Measurements from ENCODE around the gene FRMD1. TPM values are rescaled to one million over a fixed set of nuclear protein-coding genes. Genes with fewer than 3 reads are reported as not detected.

Gene FRMD1
- total RNA-seq = 0.09 TPM
- long read RNA-seq = 0 reads

DNA sequence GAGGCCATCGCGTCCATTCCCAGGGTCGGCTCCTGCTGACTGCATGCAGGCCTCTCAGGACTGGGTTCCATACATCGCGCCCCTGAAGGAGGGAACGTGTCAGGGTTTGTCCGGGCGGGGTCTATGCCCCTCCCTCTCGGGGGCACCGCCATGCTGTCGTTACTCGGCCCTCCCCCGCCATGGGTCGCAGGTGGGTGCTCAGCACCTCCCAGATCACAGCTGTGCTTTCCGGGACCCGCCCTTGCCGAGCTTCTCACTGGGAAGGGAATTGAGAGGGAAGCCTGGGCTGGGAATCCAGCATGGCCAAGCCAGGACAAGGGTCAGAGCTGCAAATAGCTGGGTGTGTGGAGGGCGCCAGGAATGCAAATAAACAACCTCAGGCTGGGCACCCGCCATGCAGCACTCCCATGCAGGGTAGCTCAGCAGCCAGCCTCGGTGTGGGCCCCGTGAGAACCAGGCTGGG is at the start of gene FRMD1:
Gene FRMD1 (minus strand): TSS at position 270 of the 463 bp plus-strand sequence. CDS start 118 bp downstream, at position 152.
- Histone ChIP-seq H3K27me3 (no peaks in the 10 kb centered on the region), H3K4me1 (no peaks in the 10 kb centered on the region), H3K9me3 (no peaks in the 10 kb centered on the region), H3K36me3 (no peaks in the 10 kb centered on the region), H3K27ac (no peak within 1 kb of the TSS), H3K4me3 (no peak within 1 kb of the TSS)
- no peak for DNase-seq
- intact Hi-C loops (cut with DNase I) = no loop called here
- no peak for TF ChIP-seq CTCF (IDR thresholded peaks at IDR 0.05)
- ATAC-seq = no peak

DNA sequence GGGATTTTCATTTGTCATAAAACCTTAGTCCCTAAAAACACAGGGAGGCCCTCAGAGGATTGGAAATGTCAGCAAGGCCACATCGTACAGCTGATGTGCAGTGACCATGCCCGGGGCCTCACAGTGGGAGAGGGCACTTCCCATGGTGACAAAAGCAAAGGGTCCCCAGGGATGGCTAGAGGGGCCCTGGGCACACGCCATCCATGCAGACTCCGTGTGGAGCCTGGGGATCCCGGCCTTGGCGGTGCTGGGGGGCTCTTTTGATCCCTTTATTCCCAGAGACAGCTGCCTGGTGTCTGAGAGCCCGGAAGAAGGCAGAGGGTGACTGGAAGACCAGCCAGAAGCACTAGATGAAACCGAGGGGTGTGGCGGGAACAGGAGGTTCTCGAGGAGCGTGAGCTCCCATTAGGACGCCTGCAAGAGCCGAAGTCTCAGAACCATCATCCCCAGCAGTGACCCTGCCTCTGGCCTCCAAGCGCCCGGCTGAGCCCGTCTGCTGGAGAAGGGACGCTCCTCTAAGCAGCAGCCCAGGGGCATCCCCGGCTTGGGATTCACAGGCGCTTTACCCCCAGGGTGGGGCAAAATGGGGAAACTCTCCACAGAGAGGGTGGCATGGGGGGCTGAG is 49.1 kb upstream of the FRMD1 start:
- no peaks in the 10 kb centered on the region for H3K9me3 ChIP-seq
- no peak overlapping the region for H3K27ac ChIP-seq
- H3K27me3 ChIP-seq = no peaks in the 10 kb centered on the region
- no peaks in the 10 kb centered on the region for H3K36me3 ChIP-seq
- no peak for TF ChIP-seq CTCF (IDR thresholded peaks at IDR 0.05)
- H3K4me1 ChIP-seq = no peaks in the 10 kb centered on the region
- H3K4me3 ChIP-seq = no peak overlapping the region
- ATAC-seq (no peak), DNase-seq (no peak)
- intact Hi-C loops (cut with DNase I) = no loop called here

- Histone ChIP-seq H3K36me3 (no peaks in the 10 kb centered on the region), H3K27ac (no peak overlapping the region), H3K4me1 (no peaks in the 10 kb centered on the region), H3K27me3 (no peaks in the 10 kb centered on the region), H3K9me3 (no peaks in the 10 kb centered on the region), H3K4me3 (no peak overlapping the region)
- DNase-seq = no peak
- no peak for ATAC-seq
- TF ChIP-seq CTCF (IDR thresholded peaks at IDR 0.05) = no peak
- intact Hi-C loops (cut with DNase I) = no loop called here
These were observed 48.4 kb upstream of the FRMD1 start for GRCh38 chr6:168127384-168127868.

DNA sequence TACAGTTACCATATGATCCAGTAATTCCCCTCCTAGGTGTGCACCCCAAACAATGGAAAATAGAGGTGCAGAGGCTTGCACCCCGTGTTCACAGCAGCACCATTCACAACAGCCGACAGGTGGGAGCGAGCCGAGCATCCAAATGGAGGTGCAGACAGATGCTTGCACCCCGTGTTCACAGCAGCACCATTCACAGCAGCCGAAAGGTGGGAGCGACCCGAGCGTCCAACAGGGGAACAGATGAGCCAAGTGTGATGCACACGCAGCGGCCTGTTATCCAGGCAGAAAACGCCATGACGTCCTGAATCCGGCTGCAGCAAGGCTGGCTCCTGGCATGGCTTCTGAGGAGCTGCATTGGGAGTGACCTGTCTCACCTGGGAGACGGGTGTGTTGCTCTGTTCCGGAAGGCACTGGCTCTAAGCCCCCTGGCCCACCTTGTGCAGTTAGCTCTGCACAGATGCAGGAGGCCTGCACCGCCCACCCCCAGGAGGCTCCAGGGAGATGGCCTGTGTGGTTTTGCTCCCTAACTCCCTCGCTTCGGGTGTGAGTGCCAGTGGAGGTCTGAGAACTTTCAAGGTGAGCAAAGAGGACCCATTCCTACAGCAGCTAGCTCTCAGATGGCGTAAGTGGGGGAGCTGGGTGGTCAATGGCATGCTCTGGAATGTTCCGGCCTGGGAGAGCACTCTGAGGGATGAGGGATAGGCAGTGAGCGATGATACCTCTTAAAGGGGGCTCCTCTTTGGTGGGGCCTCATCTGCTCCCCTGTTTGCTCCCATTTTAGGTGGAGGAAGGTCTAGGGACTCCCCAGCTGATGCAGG is 47.8 kb upstream of the FRMD1 start:
- H3K4me3 ChIP-seq = no peak overlapping the region
- no peaks in the 10 kb centered on the region for H3K4me1 ChIP-seq
- ATAC-seq (no peak), DNase-seq (no peak)
- intact Hi-C loops (cut with DNase I) = no loop called here
- H3K36me3 ChIP-seq = no peaks in the 10 kb centered on the region
- no peak overlapping the region for H3K27ac ChIP-seq
- H3K27me3 ChIP-seq = no peaks in the 10 kb centered on the region
- TF ChIP-seq CTCF (IDR thresholded peaks at IDR 0.05) = no peak
- H3K9me3 ChIP-seq = no peaks in the 10 kb centered on the region

DNA sequence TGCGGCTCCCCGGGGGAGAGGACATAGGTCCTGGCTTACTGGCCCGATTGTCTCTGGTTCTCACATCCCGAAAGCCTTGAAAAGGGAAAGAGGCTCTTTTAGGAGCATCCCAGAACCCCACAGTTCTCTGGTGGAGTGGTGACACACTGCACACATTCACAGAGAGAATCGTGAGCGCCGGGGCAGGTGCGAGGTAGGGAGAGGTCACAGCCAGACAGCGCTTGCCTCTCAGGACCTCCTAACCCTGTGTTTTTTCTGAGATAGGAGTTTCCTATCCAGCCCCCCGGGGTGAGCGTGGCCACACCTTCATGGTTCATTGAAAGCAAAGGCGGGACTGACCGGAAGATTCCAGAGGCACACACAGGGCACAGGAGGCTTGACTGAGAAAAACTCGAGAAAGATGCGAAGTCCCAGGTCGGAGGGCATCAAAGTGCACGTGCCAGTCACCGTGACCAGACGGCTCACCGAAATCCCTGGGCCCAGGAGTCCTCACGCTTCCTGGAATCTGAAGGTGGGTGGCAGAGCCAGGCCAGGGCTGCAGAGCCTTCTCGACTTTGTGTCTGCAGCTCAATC is 46.5 kb upstream of the FRMD1 start:
- H3K4me3 ChIP-seq = no peak overlapping the region
- H3K27ac ChIP-seq = no peak overlapping the region
- intact Hi-C loops (cut with DNase I) = no loop called here
- no peaks in the 10 kb centered on the region for H3K9me3 ChIP-seq
- no peaks in the 10 kb centered on the region for H3K36me3 ChIP-seq
- H3K27me3 ChIP-seq = no peaks in the 10 kb centered on the region
- DNase-seq (no peak), ATAC-seq (no peak)
- no peak for TF ChIP-seq CTCF (IDR thresholded peaks at IDR 0.05)
- no peaks in the 10 kb centered on the region for H3K4me1 ChIP-seq

Measured in upper lobe of right lung (tissue), 1 donor.